ENCODE results near the gene CFAP69.

The CFAP69 gene

DNA sequence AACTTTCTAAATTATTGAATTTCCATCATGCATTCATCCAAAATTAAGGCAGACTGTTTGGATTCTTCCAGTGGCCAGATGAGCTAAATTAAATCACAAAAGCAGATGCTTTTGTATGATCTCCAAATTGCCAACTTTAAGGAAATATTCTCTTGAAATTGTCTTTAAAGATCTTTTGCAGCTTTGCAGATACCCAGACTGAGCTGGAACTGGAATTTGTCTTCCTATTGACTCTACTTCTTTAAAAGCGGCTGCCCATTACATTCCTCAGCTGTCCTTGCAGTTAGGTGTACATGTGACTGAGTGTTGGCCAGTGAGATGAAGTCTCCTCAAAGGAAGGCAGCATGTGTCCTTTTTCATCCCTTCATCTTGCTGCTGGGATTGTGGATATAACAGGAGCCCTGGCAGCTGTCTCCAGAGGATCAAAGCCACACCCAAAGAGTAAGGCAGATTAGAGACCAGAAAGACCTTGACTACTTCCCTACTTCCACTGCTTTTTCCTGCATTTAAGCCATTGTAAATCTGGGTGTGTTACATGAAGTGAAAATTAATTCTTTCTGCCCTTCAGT, 8.2 kb upstream of the CFAP69 start:
- H3K4me3 ChIP-seq (ENCODE audit: low read length) = no peak overlapping the region
- no peaks in the 10 kb centered on the region for H3K36me3 ChIP-seq (ENCODE audit: insufficient read depth, low read length)
- H3K9me3 ChIP-seq (replicated peaks; ENCODE audit: low read length) = no peaks in the 10 kb centered on the region
- no peaks in the 10 kb centered on the region for H3K27me3 ChIP-seq (ENCODE audit: control insufficient read depth, insufficient read depth, low read length)
- no peak overlapping the region for H3K9ac ChIP-seq (ENCODE audit: low read depth, low read length)
- H3K4me2 ChIP-seq (ENCODE audit: low read length) = no peak overlapping the region
- no peaks in the 10 kb centered on the region for H3K4me1 ChIP-seq (ENCODE audit: control insufficient read depth, insufficient read depth, low read length)

DNA sequence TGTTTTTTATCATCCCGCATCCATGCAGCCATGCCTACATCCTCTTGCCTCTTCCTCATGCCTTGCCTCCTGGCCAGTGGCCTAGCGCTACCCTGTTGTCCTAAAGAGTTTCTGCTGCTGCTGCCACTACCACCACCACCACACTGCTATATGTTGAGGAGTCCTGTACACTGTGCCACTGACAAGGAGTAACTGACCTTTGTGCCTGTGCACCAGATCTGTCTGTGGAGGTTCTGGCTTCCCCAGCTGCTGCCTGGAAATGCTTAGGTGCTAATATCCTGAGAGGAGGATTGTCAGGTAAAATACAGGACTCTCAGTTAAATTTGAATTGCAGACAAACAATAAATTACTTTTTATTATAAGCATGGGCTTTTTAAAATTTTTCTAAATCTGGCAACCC, 7.0 kb upstream of the CFAP69 start:
- no peak overlapping the region for H3K4me3 ChIP-seq (ENCODE audit: low read length)
- H3K9me3 ChIP-seq (replicated peaks; ENCODE audit: low read length) = no peaks in the 10 kb centered on the region
- H3K9ac ChIP-seq (ENCODE audit: low read depth, low read length) = no peak overlapping the region
- H3K36me3 ChIP-seq (ENCODE audit: insufficient read depth, low read length) = no peaks in the 10 kb centered on the region
- no peaks in the 10 kb centered on the region for H3K4me1 ChIP-seq (ENCODE audit: control insufficient read depth, insufficient read depth, low read length)
- no peaks in the 10 kb centered on the region for H3K27me3 ChIP-seq (ENCODE audit: control insufficient read depth, insufficient read depth, low read length)
- H3K4me2 ChIP-seq (ENCODE audit: low read length) = no peak overlapping the region

DNA sequence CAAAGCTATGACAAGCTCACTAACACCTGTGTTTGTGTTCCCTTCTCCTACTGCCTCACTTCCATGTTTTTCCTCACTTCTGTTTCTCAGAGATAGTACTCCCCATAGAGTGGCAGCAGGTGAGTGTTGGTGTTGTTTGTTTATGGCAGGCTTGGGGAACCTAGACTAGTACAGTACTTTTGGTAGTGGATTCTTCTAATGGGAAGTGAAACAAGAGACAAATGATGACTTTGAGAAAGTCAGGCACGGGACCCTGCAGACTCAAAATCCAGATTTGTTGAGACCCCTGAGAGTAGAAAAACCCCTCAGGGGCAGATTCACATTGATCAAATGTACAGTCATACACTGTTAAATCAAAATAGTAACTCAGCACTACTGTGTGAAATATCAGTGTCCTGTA, 6.4 kb upstream of the CFAP69 start:
- H3K36me3 ChIP-seq (ENCODE audit: insufficient read depth, low read length) = no peaks in the 10 kb centered on the region

DNA sequence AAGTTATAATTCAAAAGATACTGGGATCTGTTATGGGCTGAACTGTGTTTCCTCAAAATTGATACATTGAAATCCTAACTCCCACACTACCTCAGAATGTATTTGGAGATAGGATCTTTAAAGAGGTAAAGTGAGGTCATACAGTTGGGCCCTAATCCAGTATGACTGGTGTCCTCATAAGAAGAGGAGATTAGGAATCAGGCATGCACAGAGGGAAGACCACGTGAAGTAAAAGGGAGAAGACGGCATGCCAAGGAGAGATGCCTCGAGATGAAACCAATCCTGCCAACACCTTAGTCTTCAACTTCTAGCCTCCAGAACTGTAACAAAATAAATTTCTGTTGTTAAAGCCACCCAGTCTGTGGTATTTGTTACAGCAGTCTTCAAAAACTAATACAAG, 5.9 kb upstream of the CFAP69 start:
- Histone ChIP-seq H3K36me3 (ENCODE audit: insufficient read depth, low read length) (no peaks in the 10 kb centered on the region), H3K4me1 (ENCODE audit: control insufficient read depth, insufficient read depth, low read length) (no peaks in the 10 kb centered on the region), H3K9ac (ENCODE audit: low read depth, low read length) (no peak overlapping the region), H3K27me3 (ENCODE audit: control insufficient read depth, insufficient read depth, low read length) (no peaks in the 10 kb centered on the region), H3K4me3 (ENCODE audit: low read length) (no peak overlapping the region), H3K4me2 (ENCODE audit: low read length) (no peak overlapping the region), H3K9me3 (replicated peaks; ENCODE audit: low read length) (no peaks in the 10 kb centered on the region)

More for the DNA sequence above, 6.4 kb upstream of the CFAP69 start:
- Histone ChIP-seq H3K4me3 (ENCODE audit: low read length) (no peak overlapping the region), H3K9me3 (replicated peaks; ENCODE audit: low read length) (no peaks in the 10 kb centered on the region), H3K27me3 (ENCODE audit: control insufficient read depth, insufficient read depth, low read length) (no peaks in the 10 kb centered on the region), H3K9ac (ENCODE audit: low read depth, low read length) (no peak overlapping the region), H3K4me1 (ENCODE audit: control insufficient read depth, insufficient read depth, low read length) (no peaks in the 10 kb centered on the region), H3K4me2 (ENCODE audit: low read length) (no peak overlapping the region)

DNA sequence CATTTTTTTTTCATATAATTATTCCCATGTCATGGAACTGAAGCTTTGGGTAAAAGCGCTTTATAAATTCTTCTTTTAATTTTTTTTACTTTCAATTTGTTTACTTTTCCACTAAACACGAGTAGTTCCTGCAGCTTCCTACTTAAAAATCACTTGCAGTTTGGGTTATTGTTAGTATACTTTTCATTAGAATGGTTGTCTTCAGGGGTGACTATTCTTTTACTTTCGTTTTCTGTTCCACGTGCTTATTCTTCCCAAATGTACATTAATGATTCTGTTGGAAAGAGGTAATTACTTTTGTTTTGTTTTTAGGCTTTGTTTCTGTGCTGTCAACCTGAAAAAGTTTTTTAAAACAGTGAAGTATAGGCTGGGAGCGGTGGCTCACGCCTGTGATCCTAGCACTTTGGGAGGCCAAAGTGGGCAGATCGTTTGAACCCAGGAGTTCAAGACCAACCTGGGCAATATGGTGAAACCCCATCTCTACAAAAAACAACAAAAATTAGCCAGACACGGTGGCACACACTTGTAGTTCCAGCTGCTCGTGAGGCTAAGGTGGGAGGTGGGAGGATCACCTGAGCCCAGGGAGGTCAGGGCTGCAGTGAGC, 5.2 kb upstream of the CFAP69 start:
- H3K4me3 ChIP-seq (ENCODE audit: low read length) = no peak overlapping the region
- no peaks in the 10 kb centered on the region for H3K27me3 ChIP-seq (ENCODE audit: control insufficient read depth, insufficient read depth, low read length)
- no peaks in the 10 kb centered on the region for H3K4me1 ChIP-seq (ENCODE audit: control insufficient read depth, insufficient read depth, low read length)
- no peak overlapping the region for H3K9ac ChIP-seq (ENCODE audit: low read depth, low read length)
- no peaks in the 10 kb centered on the region for H3K9me3 ChIP-seq (replicated peaks; ENCODE audit: low read length)
- no peaks in the 10 kb centered on the region for H3K36me3 ChIP-seq (ENCODE audit: insufficient read depth, low read length)
- no peak overlapping the region for H3K4me2 ChIP-seq (ENCODE audit: low read length)

DNA sequence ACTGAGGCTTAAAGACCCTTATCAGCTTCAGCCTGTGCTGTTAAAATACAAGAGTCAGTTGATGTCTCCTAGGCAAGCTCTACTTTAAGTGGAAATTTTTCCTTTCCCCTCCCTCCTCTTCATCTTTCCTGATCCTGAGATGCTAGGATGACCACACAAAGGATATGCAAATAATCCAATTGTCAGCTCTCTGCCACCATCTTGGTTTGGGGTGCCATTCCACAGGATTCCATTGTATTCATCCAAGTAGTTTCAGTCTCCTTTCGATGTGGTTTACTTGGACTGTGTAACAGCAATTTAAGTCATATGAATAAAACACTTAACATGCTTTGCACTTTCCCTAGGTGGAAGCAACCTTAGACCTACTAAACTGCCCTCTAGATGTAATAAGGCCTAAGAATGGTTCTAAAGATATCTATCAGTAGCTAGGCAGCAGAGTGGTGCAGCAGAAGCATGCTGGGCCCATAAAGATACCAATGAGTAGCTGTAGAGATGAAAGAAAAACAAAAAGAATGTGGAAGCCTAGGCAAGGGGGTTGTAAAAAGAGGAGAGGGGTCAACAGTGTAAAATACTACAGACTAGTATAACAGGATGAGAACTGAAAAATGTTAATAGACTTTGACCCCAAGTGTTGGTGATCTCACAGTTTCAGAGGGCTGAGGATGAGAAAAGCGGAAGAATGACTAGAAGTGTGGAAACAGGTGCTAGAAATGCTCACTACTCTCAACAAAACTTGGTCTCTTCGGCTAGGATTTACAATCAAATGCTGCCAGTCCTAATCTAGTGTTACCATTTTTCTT, 2.4 kb upstream of the CFAP69 start:
- Histone ChIP-seq H3K27me3 (ENCODE audit: control insufficient read depth, insufficient read depth, low read length) (no peaks in the 10 kb centered on the region), H3K4me1 (ENCODE audit: control insufficient read depth, insufficient read depth, low read length) (peaks cover 6% of the 10 kb centered on the region), H3K4me2 (ENCODE audit: low read length) (no peak overlapping the region)

DNA sequence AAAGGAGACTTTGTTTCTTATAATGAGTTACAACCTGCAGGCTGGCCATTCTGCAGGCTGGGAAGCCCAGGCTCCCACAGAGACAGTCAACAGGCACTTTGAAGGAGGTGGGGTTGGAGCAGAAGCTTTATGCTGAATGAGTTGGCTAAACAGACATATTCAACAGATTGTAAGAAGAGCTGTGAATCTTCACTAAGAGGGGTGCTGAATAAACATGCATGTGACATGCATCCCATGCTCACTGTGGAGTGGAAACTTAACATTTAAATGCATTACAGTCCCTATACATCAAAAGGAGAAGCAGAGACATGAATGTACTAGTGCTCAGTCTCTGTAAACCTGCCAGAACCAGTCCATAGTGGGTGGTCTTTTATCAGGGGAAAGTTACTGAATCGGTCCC, 1.4 kb upstream of the CFAP69 start:
- H3K9ac ChIP-seq (ENCODE audit: low read depth, low read length) = no peak overlapping the region
- H3K4me3 ChIP-seq (ENCODE audit: low read length) = no peak overlapping the region
- no peaks in the 10 kb centered on the region for H3K27me3 ChIP-seq (ENCODE audit: control insufficient read depth, insufficient read depth, low read length)
- no peak overlapping the region for H3K4me2 ChIP-seq (ENCODE audit: low read length)
- H3K4me1 ChIP-seq (ENCODE audit: control insufficient read depth, insufficient read depth, low read length) = peaks cover 6% of the 10 kb centered on the region
- H3K9me3 ChIP-seq (replicated peaks; ENCODE audit: low read length) = no peaks in the 10 kb centered on the region
- no peaks in the 10 kb centered on the region for H3K36me3 ChIP-seq (ENCODE audit: insufficient read depth, low read length)

More for the DNA sequence above, 2.4 kb upstream of the CFAP69 start:
- Histone ChIP-seq H3K9me3 (replicated peaks; ENCODE audit: low read length) (no peaks in the 10 kb centered on the region), H3K4me3 (ENCODE audit: low read length) (no peak overlapping the region), H3K36me3 (ENCODE audit: insufficient read depth, low read length) (no peaks in the 10 kb centered on the region), H3K9ac (ENCODE audit: low read depth, low read length) (no peak overlapping the region)

DNA sequence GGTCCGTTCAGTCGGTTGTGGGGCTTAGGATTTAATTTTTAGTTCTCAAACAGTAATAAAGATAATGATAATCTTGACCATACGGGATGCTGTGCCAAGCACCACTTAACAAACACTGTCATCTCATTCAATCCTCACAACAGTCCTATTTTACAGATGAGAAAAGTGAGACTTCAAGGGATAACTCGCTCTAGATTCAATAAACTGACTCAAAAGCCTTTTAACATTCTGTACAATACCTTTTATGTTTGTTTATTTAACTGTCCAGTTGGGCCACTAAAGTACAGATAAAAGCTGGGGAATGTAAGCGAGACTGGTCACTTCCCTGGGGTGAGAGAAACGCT, 437 bp upstream of the CFAP69 start:
- H3K4me2 ChIP-seq (ENCODE audit: low read length) = peak overlapping the region; percentile 85
- no peaks in the 10 kb centered on the region for H3K27me3 ChIP-seq (ENCODE audit: control insufficient read depth, insufficient read depth, low read length)
- H3K4me1 ChIP-seq (ENCODE audit: control insufficient read depth, insufficient read depth, low read length) = peaks cover 6% of the 10 kb centered on the region
- peak overlapping the region; percentile 87 for H3K9ac ChIP-seq (ENCODE audit: low read depth, low read length)
- peak overlapping the region; percentile 81 for H3K4me3 ChIP-seq (ENCODE audit: low read length)
- H3K9me3 ChIP-seq (replicated peaks; ENCODE audit: low read length) = no peaks in the 10 kb centered on the region
- no peaks in the 10 kb centered on the region for H3K36me3 ChIP-seq (ENCODE audit: insufficient read depth, low read length)

DNA sequence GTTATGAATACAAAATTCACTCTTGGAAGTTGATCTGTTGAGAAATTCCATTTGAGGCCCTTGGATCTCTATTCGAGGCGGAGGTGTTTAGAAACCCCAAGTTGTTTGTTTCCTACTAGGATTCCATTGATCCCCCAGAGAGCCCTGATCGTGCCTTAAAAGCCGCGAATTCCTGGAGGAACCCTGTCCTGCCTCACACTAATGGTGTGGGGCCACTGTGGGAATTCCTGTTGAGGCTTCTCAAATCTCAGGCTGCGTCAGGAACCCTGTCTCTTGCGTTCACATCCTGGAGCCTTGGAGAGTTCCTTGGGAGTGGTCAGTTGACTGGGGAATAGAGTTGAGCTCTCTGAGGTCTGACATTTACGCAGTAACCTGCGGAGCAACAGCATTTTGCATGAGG, 1.2 kb downstream of the CFAP69 start:
- H3K9ac ChIP-seq (ENCODE audit: low read depth, low read length) = no peak overlapping the region
- no peaks in the 10 kb centered on the region for H3K27me3 ChIP-seq (ENCODE audit: control insufficient read depth, insufficient read depth, low read length)
- H3K36me3 ChIP-seq (ENCODE audit: insufficient read depth, low read length) = no peaks in the 10 kb centered on the region
- H3K9me3 ChIP-seq (replicated peaks; ENCODE audit: low read length) = no peaks in the 10 kb centered on the region
- peaks cover 20% of the 10 kb centered on the region for H3K4me1 ChIP-seq (ENCODE audit: control insufficient read depth, insufficient read depth, low read length)
- H3K4me2 ChIP-seq (ENCODE audit: low read length) = peak overlapping the region; percentile 85
- H3K4me3 ChIP-seq (ENCODE audit: low read length) = peak overlapping the region; percentile 81

DNA sequence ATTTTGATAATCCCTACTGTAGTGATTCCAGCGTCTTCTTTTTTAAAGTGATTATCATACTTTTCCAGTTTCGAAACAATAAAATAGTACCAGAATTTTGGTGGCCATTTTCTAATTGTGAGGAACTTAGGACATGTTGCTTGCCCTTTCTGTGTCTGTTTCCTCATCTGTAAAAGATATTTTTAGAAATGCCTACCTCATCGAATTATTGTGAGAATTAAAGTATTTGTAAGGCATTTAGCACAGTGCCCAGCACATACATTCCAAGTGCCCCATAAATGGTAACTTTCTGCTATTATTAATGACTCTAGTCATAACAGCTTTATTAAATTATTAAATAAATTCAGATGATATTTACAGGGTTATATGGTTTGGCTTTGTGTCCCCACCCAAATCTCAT, 3.7 kb downstream of the CFAP69 start:
- Histone ChIP-seq H3K36me3 (ENCODE audit: insufficient read depth, low read length) (no peaks in the 10 kb centered on the region), H3K9ac (ENCODE audit: low read depth, low read length) (no peak overlapping the region), H3K4me1 (ENCODE audit: control insufficient read depth, insufficient read depth, low read length) (peaks cover 21% of the 10 kb centered on the region), H3K27me3 (ENCODE audit: control insufficient read depth, insufficient read depth, low read length) (no peaks in the 10 kb centered on the region), H3K4me2 (ENCODE audit: low read length) (no peak overlapping the region), H3K9me3 (replicated peaks; ENCODE audit: low read length) (no peaks in the 10 kb centered on the region), H3K4me3 (ENCODE audit: low read length) (no peak overlapping the region)

DNA sequence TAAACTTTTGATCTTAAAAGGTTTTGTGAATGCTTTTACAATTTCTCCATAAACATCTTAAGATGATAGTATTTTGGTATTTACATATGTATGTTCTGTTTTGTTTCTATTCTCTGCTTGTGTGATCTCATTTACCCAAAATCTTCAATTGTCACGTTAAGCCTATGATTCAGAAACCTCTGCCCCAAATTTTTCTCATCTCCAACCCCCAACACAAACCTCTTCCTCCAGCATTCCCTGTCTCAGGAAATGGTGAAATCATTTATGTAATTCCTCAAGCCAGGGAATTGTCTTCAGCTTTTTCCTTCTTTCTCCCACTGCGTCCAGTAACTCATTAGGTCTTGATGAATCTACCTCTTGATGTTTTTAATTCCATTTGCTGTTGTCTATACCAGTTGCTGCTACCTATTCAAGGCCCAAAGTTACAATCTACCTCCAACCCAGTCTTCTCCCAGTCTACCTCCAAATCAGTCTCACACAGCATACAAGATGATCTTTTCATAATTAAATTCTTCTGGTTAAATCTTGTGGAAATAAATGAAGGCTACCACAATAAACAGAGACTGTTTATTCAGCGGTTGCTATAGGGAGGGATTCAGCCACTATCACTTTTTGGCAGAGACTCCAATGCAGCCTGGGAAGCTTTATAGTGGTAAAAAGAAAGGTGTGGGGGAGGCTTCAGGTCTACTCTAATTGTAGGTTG, 5.8 kb downstream of the CFAP69 start:
- H3K9ac ChIP-seq (ENCODE audit: low read depth, low read length) = no peak overlapping the region
- no peaks in the 10 kb centered on the region for H3K27me3 ChIP-seq (ENCODE audit: control insufficient read depth, insufficient read depth, low read length)
- H3K36me3 ChIP-seq (ENCODE audit: insufficient read depth, low read length) = no peaks in the 10 kb centered on the region
- no peak overlapping the region for H3K4me3 ChIP-seq (ENCODE audit: low read length)
- H3K4me2 ChIP-seq (ENCODE audit: low read length) = peak overlapping the region; percentile 43
- H3K9me3 ChIP-seq (replicated peaks; ENCODE audit: low read length) = no peaks in the 10 kb centered on the region
- H3K4me1 ChIP-seq (ENCODE audit: control insufficient read depth, insufficient read depth, low read length) = peaks cover 18% of the 10 kb centered on the region
